ENCODE results near the gene PPP1R9B.

PPP1R9B gene

GRCh38 chr17:50129728-50130558, 20.5 kb downstream of the PPP1R9B start, which contains the start of gene SAMD14:
SAMD14 (minus strand) TSS chr17:50130160; CDS start chr17:50124959, 5,201 bp downstream.
- peak in 15 of 58 donors; percentile 13 to 73 (median 40) for DNase-seq

GRCh38 chr17:50129353-50129727, 21.1 kb downstream of the PPP1R9B start:
- peak in 1 of 58 donors; percentile 73 for DNase-seq

GRCh38 chr17:50128441-50129352, 21.8 kb downstream of the PPP1R9B start:
- peak in 9 of 58 donors; percentile 12 to 48 (median 40) for DNase-seq

GRCh38 chr17:50127697-50128361, 22.6 kb downstream of the PPP1R9B start:
- DNase-seq = no peak

GRCh38 chr17:50125420-50125997, 25.0 kb downstream of the PPP1R9B start:
- DNase-seq = peak in 16 of 58 donors; percentile 6 to 69 (median 35)

GRCh38 chr17:50123649-50124349, 26.7 kb downstream of the PPP1R9B start:
- DNase-seq = peak in 12 of 58 donors; percentile 4 to 29 (median 16)

GRCh38 chr17:50122945-50123344, 27.5 kb downstream of the PPP1R9B start:
- DNase-seq = no peak

GRCh38 chr17:50120475-50121253, 29.8 kb downstream of the PPP1R9B start:
- DNase-seq = no peak

- DNase-seq = no peak
Measured at GRCh38 chr17:50118828-50119218, 31.7 kb downstream of the PPP1R9B start.

- DNase-seq = peak in 1 of 58 donors; percentile 18
Measured at GRCh38 chr17:50118076-50118827, 32.2 kb downstream of the PPP1R9B start.

GRCh38 chr17:50117202-50118051, 33.0 kb downstream of the PPP1R9B start:
- peak in 7 of 58 donors; percentile 12 to 52 (median 24) for DNase-seq

GRCh38 chr17:50115756-50116155, 34.7 kb downstream of the PPP1R9B start:
- DNase-seq = no peak

- DNase-seq = peak in 19 of 58 donors; percentile 6 to 47 (median 21)
Measured at GRCh38 chr17:50114849-50115357, 35.6 kb downstream of the PPP1R9B start.

GRCh38 chr17:50114401-50114800, 36.1 kb downstream of the PPP1R9B start:
- DNase-seq = no peak

GRCh38 chr17:50113624-50114320, 36.7 kb downstream of the PPP1R9B start:
- no peak for DNase-seq

GRCh38 chr17:50112694-50113093, 37.8 kb downstream of the PPP1R9B start:
- DNase-seq = peak in 2 of 58 donors; percentile 23 to 28
